IMR-90 (cell line): ENCODE results near the gene GALNT12. TPM values are rescaled to one million over a fixed set of nuclear protein-coding genes. Genes with fewer than 3 reads are reported as not detected.

Source experiments
- ATAC-seq: fragments of 200-7000 bp; cut with Tn5 transposase; 2 replicates; pipeline ENCODE4 v1.9.1; 2020; ENCODE audit warnings: low read depth, mild to moderate bottlenecking, moderate library complexity
- BruUV-seq: library from RNA; stranded (reverse); fragments of 400-500 nt; replicated peaks from 2 replicates; lab custom pipeline; 2021; lab: Mats Ljungman, UMichigan
- CTCF ChIA-PET: fragments of 300-600 bp; formaldehyde crosslinking; extraction: SDS; loops from one replicate; lab custom pipeline; 2021; ENCODE audit warnings: antibody characterized with exemption; lab: Yijun Ruan, JAX
- POLR2A ChIA-PET: fragments of 300-600 bp; sonication (Branson Sonifier 250); formaldehyde crosslinking; loops from one replicate; lab custom pipeline; 2022; ENCODE audit warnings: antibody characterized with exemption; ENCODE audit not compliant: unreplicated experiment; lab: Charles Lee
- DNase-seq: peaks from one replicate; pipeline ENCODE4 v3.0.0; 2013
- H2AFZ ChIP-seq: replicated peaks from 2 replicates; pipeline ENCODE3; 2013; ENCODE audit warnings: low read length, mild to moderate bottlenecking; ENCODE audit not compliant: poor library complexity
- H2AK5ac ChIP-seq: 2 replicates; pipeline ENCODE4 v1.6.1; 2013; ENCODE audit warnings: low read depth, low read length, inconsistent platforms
- H2AK9ac ChIP-seq: replicated peaks from 2 replicates; pipeline ENCODE3; 2013; ENCODE audit warnings: mild to moderate bottlenecking, low read depth, low read length, moderate library complexity; ENCODE audit not compliant: poor library complexity
- H2BK120ac ChIP-seq: 2 replicates; pipeline ENCODE4 v1.6.1; 2013; ENCODE audit warnings: low read depth, low read length, inconsistent platforms
- H2BK15ac ChIP-seq: 3 replicates; pipeline ENCODE4 v1.6.1; 2013; ENCODE audit warnings: low read depth, low read length, inconsistent platforms
- H2BK20ac ChIP-seq: 2 replicates; pipeline ENCODE4 v1.6.1; 2013; ENCODE audit warnings: low read depth, mild to moderate bottlenecking, inconsistent platforms, low read length, moderate library complexity
- H2BK5ac ChIP-seq: 2 replicates; pipeline ENCODE4 v1.6.1; 2013; ENCODE audit warnings: mild to moderate bottlenecking, low read depth, low read length, inconsistent platforms; ENCODE audit not compliant: poor library complexity, severe bottlenecking
- H3K14ac ChIP-seq: replicated peaks from 2 replicates; pipeline ENCODE4 v1.6.1; 2013; ENCODE audit warnings: low read depth, low read length, inconsistent platforms
- H3K18ac ChIP-seq: 2 replicates; pipeline ENCODE4 v1.6.1; 2013; ENCODE audit warnings: low read depth, low read length, control low read depth
- H3K23ac ChIP-seq: 2 replicates; pipeline ENCODE4 v1.6.1; 2013; ENCODE audit warnings: low read depth, low read length, inconsistent platforms
- H3K27ac ChIP-seq: 2 replicates; pipeline ENCODE4 v1.5.1; 2013; ENCODE audit warnings: mild to moderate bottlenecking, control low read depth, low read length; ENCODE audit not compliant: insufficient read depth
- H3K27me3 ChIP-seq: 2 replicates; pipeline ENCODE4 v1.6.1; 2013; ENCODE audit warnings: low read length; ENCODE audit not compliant: control insufficient read depth, insufficient read depth
- H3K36me3 ChIP-seq: 2 replicates; pipeline ENCODE4 v1.6.1; 2013; ENCODE audit warnings: low read length, mixed read lengths; ENCODE audit not compliant: control insufficient read depth, insufficient read depth
- H3K4ac ChIP-seq: 2 replicates; pipeline ENCODE4 v1.6.1; 2013; ENCODE audit warnings: low read depth, low read length, inconsistent platforms
- H3K4me1 ChIP-seq: 2 replicates; pipeline ENCODE4 v1.6.1; 2013; ENCODE audit warnings: low read length, mixed read lengths; ENCODE audit not compliant: control insufficient read depth, insufficient read depth
- H3K4me2 ChIP-seq: 2 replicates; pipeline ENCODE4 v1.6.1; 2013; ENCODE audit warnings: low read depth, mild to moderate bottlenecking, control low read depth, low read length, moderate library complexity
- H3K4me3 ChIP-seq: 2 replicates; pipeline ENCODE4 v1.5.1; 2013; ENCODE audit warnings: low read depth, mild to moderate bottlenecking, control low read depth, low read length, moderate library complexity; ENCODE audit not compliant: insufficient read depth
- H3K56ac ChIP-seq: 2 replicates; pipeline ENCODE4 v1.6.1; 2013; ENCODE audit warnings: low read length, inconsistent platforms; ENCODE audit not compliant: insufficient read depth; ENCODE audit errors: extremely low read depth
- H3K79me1 ChIP-seq, 2 experiments: 2 replicates each; pipeline ENCODE4 v1.6.1; 2013; ENCODE audit warnings: low read length in 2 of 2, inconsistent platforms in 1 of 2, low read depth in 1 of 2
- H3K9ac ChIP-seq: 2 replicates; pipeline ENCODE4 v1.6.1; 2013; ENCODE audit warnings: low read depth, low read length, control low read depth
- H3K9me1 ChIP-seq: 2 replicates; pipeline ENCODE4 v1.6.1; 2013; ENCODE audit warnings: low read length, inconsistent platforms; ENCODE audit not compliant: insufficient read depth
- H3K9me3 ChIP-seq: 2 replicates; pipeline ENCODE4 v1.6.1; 2013; ENCODE audit warnings: low read length; ENCODE audit not compliant: control insufficient read depth, insufficient read depth
- H4K20me1 ChIP-seq: 2 replicates; pipeline ENCODE4 v1.6.1; 2013; ENCODE audit warnings: low read length, inconsistent platforms; ENCODE audit not compliant: insufficient read depth
- H4K5ac ChIP-seq: 2 replicates; pipeline ENCODE4 v1.6.1; 2013; ENCODE audit warnings: mild to moderate bottlenecking, low read depth, low read length, control low read depth
- H4K8ac ChIP-seq, 2 experiments: 2 replicates each; pipeline ENCODE4 v1.6.1; 2013; ENCODE audit warnings: low read depth in 2 of 2, low read length in 2 of 2, control low read depth in 1 of 2, inconsistent platforms in 1 of 2
- H4K91ac ChIP-seq: 2 replicates; pipeline ENCODE4 v1.6.1; 2013; ENCODE audit warnings: low read depth, low read length, inconsistent platforms; ENCODE audit not compliant: insufficient read depth
- ELK1 ChIP-seq: fragments of 150-350 bp; IDR thresholded peaks from 2 replicates; pipeline ENCODE4 v1.6.1; 2016; ENCODE audit warnings: low read depth, mild to moderate bottlenecking, low read length, moderate library complexity, borderline replicate concordance
- FOS ChIP-seq: fragments of 150-350 bp; IDR thresholded peaks from 2 replicates; pipeline ENCODE4 v1.6.1; 2016; ENCODE audit warnings: low read depth, low read length
- MAFK ChIP-seq: IDR thresholded peaks from 2 replicates; pipeline ENCODE4 v1.6.1; 2012; ENCODE audit warnings: low read depth, low read length, improper control_type of control experiment
- MXI1 ChIP-seq: IDR thresholded peaks from 2 replicates; pipeline ENCODE4 v1.6.1; 2012; ENCODE audit warnings: low read depth, mild to moderate bottlenecking, low read length, moderate library complexity, borderline replicate concordance
- USF2 ChIP-seq: fragments of 150-350 bp; IDR thresholded peaks from 2 replicates; pipeline ENCODE4 v1.6.1; 2017; ENCODE audit warnings: mild to moderate bottlenecking, antibody characterized with exemption, low read length, low read depth
- WGBS, 2 experiments: methylation state at CpG; one replicate each; pipeline versions ENCODE4 v1.1.5 to v1.1.7; 2013; ENCODE audit warnings: missing lambda C conversion rate in 2 of 2; ENCODE audit not compliant: insufficient read length in 1 of 2; ENCODE audit errors: extremely low coverage in 2 of 2; 5-methylcytosine and 5-hydroxymethylcytosine counted together
- dilution Hi-C: fragments of 300-500 bp; cut with HindIII; formaldehyde crosslinking; loops from one replicate; pipeline ENCODE4 v1.14.3; 2018; ENCODE audit warnings: low sequenced_read_pairs; ENCODE audit not compliant: unreplicated experiment
- in situ Hi-C: fragments of 300-500 bp; cut with MboI; formaldehyde crosslinking; loops from 3 replicates; pipeline ENCODE4 v1.14.3; 2019; ENCODE audit warnings: low sequenced_read_pairs, inconsistent platforms, mixed read lengths
- intact Hi-C: fragments of 100-400 bp; cut with micrococcal nuclease; formaldehyde crosslinking; loops from 2 replicates; pipeline ENCODE4 v1.10.0; 2022
- polyA plus RNA-seq, 3 experiments: library from polyadenylated mRNA; depleted of rRNA; stranded (reverse); fragments of >200 nt; gene quantifications; 2 replicates each; pipeline ENCODE4 v1.2.3, GENCODE V29; 2012; ENCODE audit warnings: low replicate concordance in 1 of 3
- total RNA-seq: library from RNA; depleted of rRNA; stranded (reverse); fragments of >200 nt; gene quantifications from 2 replicates; pipeline ENCODE4 v1.2.3, GENCODE V29; 2012

The GALNT12 gene
- total and polyA plus RNA-seq, 2 of the 4 experiments (the other 2 are of a cell fraction) = 2.3 to 2.5 TPM

GRCh38 chr9:98795295-98795955 lies 12.0 kb upstream of the GALNT12 start:
- in situ Hi-C loops = no loop called here
- 60% methylated on average over 7 of the region's 12 CpGs; no CpG with 5 or more reads in 1 of the 2 experiments for WGBS, 2 experiments

More at GRCh38 chr9:98795295-98795955, 12.0 kb upstream of the GALNT12 start:
- Histone ChIP-seq H2AK9ac (peak overlapping the region; percentile 4), H3K9me1 (peaks cover 24% of the 10 kb centered on the region), H3K79me1 (peaks cover 28 to 38% of the 10 kb centered on the region in 2 experiments), H3K56ac (no peak overlapping the region), H3K36me3 (no peaks in the 10 kb centered on the region), H2AFZ (no peak overlapping the region), H2AK5ac (peak overlapping the region; percentile 82; the same call in 1 of the 2 replicates), H3K4me3 (peak overlapping the region; percentile 86), H3K9me3 (no peaks in the 10 kb centered on the region; the same call in 1 of the 2 replicates), H3K27me3 (no peaks in the 10 kb centered on the region), H4K8ac (no peak overlapping the region), H2BK20ac (no peak overlapping the region), H3K14ac (peak overlapping the region; percentile 65), H4K20me1 (peaks cover 16% of the 10 kb centered on the region), H2BK120ac (no peak overlapping the region; the same call in 1 of the 2 replicates), H2BK5ac (no peak overlapping the region), H3K18ac (no peak overlapping the region), H3K4me1 (peaks cover 11% of the 10 kb centered on the region), H3K4me2 (peak overlapping the region; percentile 97), H3K27ac (no peak overlapping the region), H2BK15ac (peak overlapping the region; percentile 58; the same call in 1 of the 3 replicates), H3K9ac (peak overlapping the region; percentile 67), H4K91ac (no peak overlapping the region; the same call in 1 of the 2 replicates), H4K5ac (no peak overlapping the region), H3K4ac (0 out of 2 replicates have a peak overlapping the region, but pooled peaks have one; percentile 52), H3K23ac (peak overlapping the region; percentile 93)
- intact Hi-C loops = no loop called here
- DNase-seq (no peak), ATAC-seq (no peak)
- TF ChIP-seq ELK1 (no peak), MXI1 (no peak), FOS (no peak), MAFK (no peak), USF2 (no peak)
- BruUV-seq = no TSS peak
- dilution Hi-C loops = no loop called here
- CTCF ChIA-PET = no interaction called here
- POLR2A ChIA-PET = no interaction called here
